ENCODE results near the gene RBMS1. TPM values are rescaled to one million over a fixed set of nuclear protein-coding genes. Genes with fewer than 3 reads are reported as not detected.

RBMS1 gene
- total RNA-seq, 2 experiments from 2014 or later: 35.8 to 38.6 TPM

DNA sequence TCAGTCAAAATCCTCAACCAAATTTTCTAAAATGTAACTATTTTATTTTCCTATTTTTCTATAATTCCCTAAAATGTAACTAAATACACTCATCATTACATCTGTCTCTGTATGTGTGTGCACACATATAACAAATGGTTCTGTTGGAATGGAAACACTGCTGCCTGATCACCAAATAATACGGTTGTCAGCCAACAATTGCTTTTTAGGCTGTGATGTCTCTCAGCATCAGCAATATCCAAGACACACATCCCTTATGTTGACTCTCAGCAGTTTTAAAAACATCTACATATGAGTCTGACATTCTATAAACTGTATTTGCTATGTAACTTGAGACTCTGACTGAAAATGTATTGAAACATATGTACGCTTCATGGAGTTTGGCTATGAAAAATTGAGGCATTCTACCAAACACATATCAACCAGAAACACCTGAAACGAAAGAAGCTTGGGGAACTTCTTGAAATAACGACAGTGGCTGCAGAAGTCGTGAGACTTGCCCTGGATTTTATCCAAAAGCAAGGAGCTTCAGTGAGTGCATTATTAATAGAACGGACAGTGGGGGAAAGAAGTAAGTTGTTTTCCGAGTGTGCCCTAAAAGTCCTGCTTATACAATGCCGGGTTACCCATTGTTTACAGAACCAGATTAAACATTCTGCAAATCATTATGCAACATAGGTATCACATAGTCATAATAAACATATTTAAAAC is 183.3 kb downstream of the RBMS1 start:
- peaks cover 4% of the 10 kb centered on the region for H3K4me1 Mint-ChIP-seq (ENCODE audit: low read depth)
- TF ChIP-seq CTCF (IDR thresholded peaks at IDR 0.05): no peak
- H3K36me3 Mint-ChIP-seq (ENCODE audit: low read depth): peaks cover 26% of the 10 kb centered on the region
- H3K27me3 Mint-ChIP-seq: no peaks in the 10 kb centered on the region
- ChIA-PET CTCF (no interaction called here), POLR2A (no interaction called here)
- DNase-seq (no peak), ATAC-seq (no peak)
- no peaks in the 10 kb centered on the region for H3K9me3 Mint-ChIP-seq
- H3K27ac Mint-ChIP-seq: no peak overlapping the region
- intact Hi-C loops (cut with micrococcal nuclease): no loop called here
- no peak overlapping the region for H3K4me3 Mint-ChIP-seq

DNA sequence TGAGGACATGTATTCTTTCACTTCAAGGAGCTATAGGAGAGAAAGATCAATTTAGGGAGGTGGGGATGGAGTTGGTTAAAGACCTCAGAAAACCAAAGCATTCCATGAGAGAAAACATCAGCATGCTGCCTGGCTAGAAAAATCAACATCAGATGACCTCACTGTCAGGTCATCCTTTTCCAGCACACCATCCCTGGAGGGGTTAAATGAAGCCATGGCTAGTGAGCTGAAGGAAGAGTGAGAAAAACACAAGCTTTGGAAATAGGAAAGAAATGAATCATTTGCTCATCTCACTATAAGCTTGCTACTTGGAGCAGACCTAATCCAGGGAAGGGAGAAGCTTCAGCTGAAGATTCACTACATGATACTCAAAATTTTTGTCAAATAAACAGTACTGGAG is 184.0 kb downstream of the RBMS1 start:
- H3K9me3 Mint-ChIP-seq: no peaks in the 10 kb centered on the region
- peaks cover 3% of the 10 kb centered on the region for H3K4me1 Mint-ChIP-seq (ENCODE audit: low read depth)
- H3K27ac Mint-ChIP-seq: no peak overlapping the region

DNA sequence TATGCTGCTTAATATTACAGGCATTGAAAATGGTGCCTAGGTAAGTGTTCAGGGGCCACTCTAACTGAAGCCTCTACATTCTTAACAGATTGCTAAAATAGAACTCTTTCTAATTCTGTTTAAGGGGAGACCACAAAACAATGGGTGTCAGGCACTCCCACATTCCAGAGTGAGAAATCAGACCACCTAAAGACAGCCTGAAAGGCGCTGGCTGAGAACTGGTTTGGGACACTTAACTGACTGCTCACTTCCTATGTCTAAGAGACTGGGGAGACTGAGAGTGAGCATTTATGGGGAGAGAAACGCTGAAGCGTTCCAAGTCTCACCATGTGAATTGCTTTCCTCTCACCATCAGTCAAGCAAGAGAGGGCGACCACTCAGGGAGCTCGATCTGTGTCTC is 184.7 kb downstream of the RBMS1 start:
- H3K36me3 Mint-ChIP-seq (ENCODE audit: low read depth): peaks cover 28% of the 10 kb centered on the region
- intact Hi-C loops (cut with micrococcal nuclease): no loop called here
- H3K4me3 Mint-ChIP-seq: no peak overlapping the region
- H3K27me3 Mint-ChIP-seq: no peaks in the 10 kb centered on the region
- no peak overlapping the region for H3K27ac Mint-ChIP-seq
- ATAC-seq (no peak), DNase-seq (no peak)
- H3K9me3 Mint-ChIP-seq: no peaks in the 10 kb centered on the region
- TF ChIP-seq CTCF (IDR thresholded peaks at IDR 0.05): no peak
- ChIA-PET POLR2A (no interaction called here), CTCF (no interaction called here)
- H3K4me1 Mint-ChIP-seq (ENCODE audit: low read depth): peaks cover 5% of the 10 kb centered on the region

More for the DNA sequence above, 184.0 kb downstream of the RBMS1 start:
- no peak for DNase-seq
- Mint-ChIP-seq H3K4me3 (no peak overlapping the region), H3K27me3 (no peaks in the 10 kb centered on the region), H3K36me3 (ENCODE audit: low read depth) (peaks cover 26% of the 10 kb centered on the region)
- TF ChIP-seq CTCF (IDR thresholded peaks at IDR 0.05): no peak
- intact Hi-C loops (cut with micrococcal nuclease): no loop called here
- no peak for ATAC-seq
- CTCF ChIA-PET: no interaction called here
- POLR2A ChIA-PET: no interaction called here

- ChIA-PET CTCF (interaction anchor here (1.7 kb wide), 1 partner anchor 13 kb away, joined by 3 read pairs; no protein-coding TSS in a partner anchor), POLR2A (no interaction called here)
- Mint-ChIP-seq H3K27ac (no peak overlapping the region), H3K9me3 (no peaks in the 10 kb centered on the region), H3K4me1 (ENCODE audit: low read depth) (peaks cover 9% of the 10 kb centered on the region), H3K27me3 (no peaks in the 10 kb centered on the region), H3K4me3 (no peak overlapping the region), H3K36me3 (ENCODE audit: low read depth) (peaks cover 32% of the 10 kb centered on the region)
- DNase-seq: no peak
- intact Hi-C loops (cut with micrococcal nuclease): no loop called here
- ATAC-seq: no peak
- TF ChIP-seq CTCF (IDR thresholded peaks at IDR 0.05): no peak
Measured at GRCh38 chr2:160308476-160308875, 185.1 kb downstream of the RBMS1 start.

- peaks cover 36% of the 10 kb centered on the region for H3K36me3 Mint-ChIP-seq (ENCODE audit: low read depth)
- DNase-seq (no peak), ATAC-seq (no peak)
- ChIA-PET POLR2A (no interaction called here), CTCF (interaction anchor here (1.7 kb wide), 1 partner anchor 15 kb away, joined by 3 read pairs; no protein-coding TSS in a partner anchor)
- H3K4me1 Mint-ChIP-seq (ENCODE audit: low read depth): peaks cover 15% of the 10 kb centered on the region
- H3K4me3 Mint-ChIP-seq: no peak overlapping the region
- intact Hi-C loops (cut with micrococcal nuclease): no loop called here
- no peaks in the 10 kb centered on the region for H3K9me3 Mint-ChIP-seq
- H3K27me3 Mint-ChIP-seq: no peaks in the 10 kb centered on the region
- H3K27ac Mint-ChIP-seq: no peak overlapping the region
- TF ChIP-seq CTCF (IDR thresholded peaks at IDR 0.05): no peak
Measured at GRCh38 chr2:160306985-160307384, 186.6 kb downstream of the RBMS1 start.

Measured in activated CD8-positive, alpha-beta T cell treated with anti-CD3 and anti-CD28 coated beads for 36 hours (primary cell).